Measurements from ENCODE around the gene CPS1. TPM values are rescaled to one million over a fixed set of nuclear protein-coding genes. Genes with fewer than 3 reads are reported as not detected.
A peak's percentile ranks its signal among the peaks of the same experiment; 100 is the strongest.

CPS1 gene
- total RNA-seq, 1 donor from 2014 or later, result 0.60 TPM

GRCh38 chr2:210604666-210605065 lies 48.3 kb downstream of the CPS1 start:
- no peak for DNase-seq (ENCODE audit: low read depth in 2 of 2)

- no peak for DNase-seq (ENCODE audit: low read depth in 2 of 2)
Observed at GRCh38 chr2:210606001-210606400, 49.6 kb downstream of the CPS1 start.

DNA sequence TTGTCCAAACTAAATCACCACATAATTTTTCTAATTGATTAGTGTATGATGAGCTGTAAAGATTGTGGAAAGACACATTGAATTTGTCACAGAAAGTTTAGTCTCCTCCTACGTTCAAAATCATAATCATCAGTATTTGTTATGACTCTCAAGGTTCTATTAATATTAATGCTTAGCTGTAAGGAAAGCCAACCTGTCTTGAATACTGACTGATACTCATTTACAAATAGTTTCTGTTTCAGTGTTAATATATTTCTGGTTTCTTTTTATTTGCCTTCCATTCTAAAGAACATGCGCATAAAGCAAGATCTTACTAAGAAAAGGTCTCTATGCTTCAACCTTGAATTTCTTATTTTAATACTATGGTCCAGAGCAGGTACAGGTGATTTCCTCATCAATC lies 55.1 kb downstream of the CPS1 start:
- DNase-seq (ENCODE audit: low read depth in 2 of 2), result no peak

GRCh38 chr2:210616074-210616473 lies 59.7 kb downstream of the CPS1 start:
- DNase-seq (ENCODE audit: low read depth in 2 of 2), result no peak

DNA sequence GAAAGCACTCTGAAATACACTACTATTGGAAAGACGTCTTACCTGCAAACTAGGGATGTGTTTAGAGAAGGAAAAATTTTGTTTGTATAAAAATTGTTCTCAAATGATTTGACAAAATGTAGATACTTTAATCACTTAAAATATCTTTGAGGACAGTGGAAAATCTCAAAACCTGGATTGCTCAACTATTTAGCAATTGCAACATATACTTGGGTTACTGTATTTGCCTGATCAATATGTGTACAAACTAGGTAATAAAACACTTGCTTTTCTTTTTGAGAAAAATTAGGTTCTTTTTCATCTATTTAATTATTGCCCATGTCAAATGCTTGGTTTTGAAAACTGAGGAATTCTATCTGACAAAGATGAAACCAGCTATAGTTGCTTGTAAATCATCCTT lies 60.9 kb downstream of the CPS1 start:
- DNase-seq (ENCODE audit: low read depth in 2 of 2), result no peak

DNA sequence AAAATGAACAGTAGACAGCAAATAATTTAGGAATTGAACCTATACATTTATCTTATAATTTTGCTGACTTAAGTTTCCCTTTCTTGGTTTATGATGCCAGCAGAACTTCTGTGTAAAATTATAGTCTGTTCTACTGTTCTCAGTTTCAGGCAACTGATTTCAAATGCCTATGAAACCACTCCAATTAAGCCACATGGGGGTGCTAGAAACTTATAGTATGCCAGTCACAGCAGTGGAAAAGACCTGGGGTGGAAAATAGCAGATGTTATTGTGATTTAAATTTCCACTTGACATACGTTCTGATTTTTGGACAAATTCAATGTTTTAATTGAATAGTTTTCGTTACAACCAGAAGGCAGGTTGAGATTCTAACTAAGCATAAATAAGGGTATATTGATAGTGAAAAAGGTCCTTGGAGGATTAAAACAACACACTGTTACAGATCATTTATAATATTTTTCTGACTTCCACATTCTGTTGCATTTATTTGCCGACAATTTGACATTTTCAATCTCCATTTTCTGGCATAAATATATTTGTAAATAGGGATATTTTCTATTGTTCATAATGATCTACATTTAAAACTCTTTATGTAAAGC lies 61.4 kb downstream of the CPS1 start:
- DNase-seq (ENCODE audit: low read depth in 2 of 2), result peak; percentile 24 to 64

DNA sequence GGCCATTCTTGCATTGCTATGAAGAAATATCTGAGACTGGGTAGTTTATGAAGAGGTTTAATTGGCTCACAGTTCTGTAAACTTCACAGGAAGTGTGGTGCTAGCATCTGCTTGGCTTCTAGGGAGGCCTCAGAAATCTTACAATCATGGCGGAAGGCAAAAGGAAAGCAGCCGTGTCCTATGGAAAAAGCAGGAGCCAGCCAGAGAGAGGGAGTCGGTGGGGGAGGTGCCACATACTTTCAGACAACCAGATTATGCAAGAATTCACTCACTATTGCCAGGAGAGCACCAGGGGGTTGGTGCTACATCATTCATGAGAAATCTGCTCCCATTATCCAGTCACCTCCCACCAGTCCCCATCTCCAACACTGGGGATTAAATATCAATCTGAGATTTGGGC lies 64.1 kb downstream of the CPS1 start:
- no peak for DNase-seq (ENCODE audit: low read depth in 2 of 2)

GRCh38 chr2:210623506-210623905 lies 67.1 kb downstream of the CPS1 start:
- no peak for DNase-seq (ENCODE audit: low read depth in 2 of 2)

- DNase-seq (ENCODE audit: low read depth in 2 of 2), result peak in 1 of 2 donors; percentile 27
Observed at GRCh38 chr2:210626849-210627248, 70.5 kb downstream of the CPS1 start.

- no peak for DNase-seq (ENCODE audit: low read depth in 2 of 2)
Observed at GRCh38 chr2:210630873-210631560, 74.6 kb downstream of the CPS1 start.

- no peak for DNase-seq (ENCODE audit: low read depth in 2 of 2)
Observed at GRCh38 chr2:210633699-210634098, 77.3 kb downstream of the CPS1 start.

DNA sequence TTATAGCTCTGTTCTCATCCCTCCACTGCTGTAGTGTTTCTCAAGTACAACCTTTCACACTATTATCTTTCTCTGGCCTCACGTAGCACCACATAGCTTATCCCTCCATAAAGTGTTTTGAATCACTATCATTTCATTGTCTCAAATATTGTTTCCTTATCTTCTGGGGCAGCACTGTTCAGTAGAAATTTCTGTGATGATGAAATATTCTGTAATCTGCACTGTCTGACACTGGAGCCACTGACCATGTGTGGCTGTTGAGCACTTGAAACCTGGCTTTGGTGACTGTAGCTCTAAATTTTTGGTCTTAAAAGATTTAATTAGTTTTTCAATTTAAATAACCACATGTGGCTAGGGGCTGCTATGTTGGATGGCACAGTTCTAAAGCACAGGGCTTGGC lies 78.9 kb downstream of the CPS1 start:
- no peak for DNase-seq (ENCODE audit: low read depth in 2 of 2)

DNA sequence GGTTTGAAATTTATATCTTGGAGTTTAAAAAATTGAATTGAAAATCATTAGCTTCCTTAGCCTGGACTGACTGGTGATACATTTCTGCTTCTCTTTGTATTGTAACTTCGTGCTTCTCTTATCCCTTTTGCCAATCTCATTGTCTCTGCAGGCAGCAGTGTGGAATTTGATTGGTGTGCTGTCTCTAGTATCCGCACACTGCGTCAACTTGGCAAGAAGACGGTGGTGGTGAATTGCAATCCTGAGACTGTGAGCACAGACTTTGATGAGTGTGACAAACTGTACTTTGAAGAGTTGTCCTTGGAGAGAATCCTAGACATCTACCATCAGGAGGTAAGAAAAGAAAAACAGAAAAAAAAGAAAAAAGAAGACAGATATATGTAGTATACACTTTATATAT lies 85.9 kb downstream of the CPS1 start:
- no peak for DNase-seq (ENCODE audit: low read depth in 2 of 2)

- no peak for DNase-seq (ENCODE audit: low read depth in 2 of 2)
Observed at GRCh38 chr2:210647151-210647550, 90.8 kb downstream of the CPS1 start.

DNA sequence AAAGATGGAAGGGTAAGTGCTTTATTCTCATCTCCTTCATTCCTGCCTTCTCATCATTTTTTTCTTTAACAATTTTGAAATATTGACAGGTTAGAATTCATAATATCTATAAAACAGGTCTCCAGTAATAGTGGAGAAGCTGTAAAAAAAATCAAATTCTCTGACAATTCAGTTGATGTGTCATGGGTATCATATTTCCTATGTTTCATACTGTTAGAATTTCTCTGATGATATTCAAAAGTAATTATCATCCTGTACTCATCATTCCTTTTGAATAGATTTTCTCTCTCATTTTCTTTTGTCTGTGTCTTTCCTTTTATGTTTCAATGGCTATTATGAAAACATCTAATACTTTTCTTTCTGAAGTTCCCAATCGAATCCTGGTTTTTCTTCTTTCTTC lies 97.7 kb downstream of the CPS1 start:
- DNase-seq (ENCODE audit: low read depth in 2 of 2), result no peak

DNA sequence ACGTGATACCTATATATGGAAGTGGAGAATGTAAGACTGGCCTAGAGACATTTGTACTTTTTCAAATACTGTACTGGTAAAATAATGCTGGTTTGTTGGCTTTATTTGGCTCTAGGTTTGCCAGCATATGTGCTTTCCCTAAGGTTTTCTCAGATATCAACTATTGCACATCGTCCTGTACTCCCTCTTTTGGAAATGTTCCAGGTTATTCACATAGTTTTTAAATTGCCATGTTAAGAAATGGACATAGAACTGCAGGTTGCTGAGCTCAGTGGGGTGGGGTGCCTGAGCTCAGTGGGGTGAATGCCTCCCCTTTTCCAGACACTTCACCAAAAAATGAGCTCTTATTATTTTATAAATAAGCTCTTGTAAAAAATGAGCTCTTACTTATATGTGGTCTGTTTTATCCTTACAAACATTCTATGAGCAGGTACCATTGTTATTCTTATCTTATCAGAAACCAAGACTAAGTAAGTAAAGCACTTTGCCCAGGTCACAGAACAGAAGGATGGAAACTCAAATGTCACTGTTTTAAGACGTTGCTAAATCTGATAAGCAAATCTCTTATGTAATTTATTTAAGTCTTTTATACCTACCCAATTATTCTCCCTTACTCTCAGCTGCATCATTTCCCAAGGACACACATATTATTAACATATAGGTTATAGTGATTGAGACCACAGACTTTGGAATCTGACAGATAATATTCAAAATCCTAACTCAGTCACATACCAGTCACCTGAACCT lies 99.0 kb downstream of the CPS1 start:
- DNase-seq (ENCODE audit: low read depth in 2 of 2), result no peak

DNA sequence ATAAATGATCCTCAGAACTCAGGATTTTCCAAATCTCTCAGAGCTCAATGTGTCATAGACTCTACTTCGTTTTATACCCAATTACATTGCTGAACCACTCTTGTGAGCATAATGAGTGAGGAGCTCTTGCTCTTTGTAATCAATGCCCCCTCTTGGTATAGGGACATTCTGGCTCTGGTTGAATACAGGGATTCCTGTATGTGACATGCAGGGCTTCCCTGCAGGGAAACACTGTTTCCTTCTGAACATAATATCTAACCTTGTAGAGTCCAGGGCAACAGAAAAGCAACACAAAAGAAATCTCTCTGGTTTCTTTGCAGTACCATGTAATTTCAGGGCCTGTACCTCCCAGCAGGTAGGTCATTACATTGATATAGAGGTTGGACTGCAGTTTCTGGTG lies 101.5 kb downstream of the CPS1 start:
- DNase-seq (ENCODE audit: low read depth in 2 of 2), result no peak

DNA sequence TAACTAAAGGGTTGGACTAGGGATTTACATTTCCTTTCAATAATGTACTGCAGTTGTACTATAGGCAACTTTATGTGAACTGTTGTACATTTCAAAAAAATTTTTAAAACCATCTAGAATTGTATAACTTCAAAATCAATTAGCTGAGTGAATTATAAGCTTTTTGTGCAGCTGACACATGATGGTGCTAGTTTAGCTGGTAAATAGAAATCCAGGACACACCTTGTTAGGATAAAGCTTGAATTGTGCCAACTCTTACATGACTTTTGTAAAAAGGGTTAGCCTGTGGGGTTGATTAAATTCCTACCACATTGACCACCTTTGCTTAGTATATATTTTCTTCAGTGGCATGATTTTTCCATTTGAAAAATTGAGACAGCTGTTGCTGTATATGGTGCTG lies 104.4 kb downstream of the CPS1 start:
- DNase-seq (ENCODE audit: low read depth in 2 of 2), result no peak

DNA sequence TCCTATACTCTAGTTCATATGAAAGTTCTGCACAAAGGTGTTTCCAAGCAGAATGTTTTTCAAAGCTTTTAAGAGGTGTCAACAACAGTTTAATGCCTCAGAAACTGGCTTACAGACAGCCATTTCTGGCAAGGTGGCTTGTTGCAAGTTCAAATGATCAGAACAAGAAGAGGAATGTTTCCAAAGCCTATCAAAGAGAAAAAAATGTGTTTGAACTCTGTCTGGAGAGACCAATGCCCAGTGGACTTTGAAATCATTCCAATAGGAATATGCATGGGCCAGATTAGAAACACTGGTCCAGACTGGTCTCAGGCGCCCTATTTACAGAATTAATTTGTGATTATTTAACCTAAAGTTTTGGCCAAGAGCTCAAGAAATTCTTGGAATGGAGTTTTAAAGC lies 106.2 kb downstream of the CPS1 start:
- DNase-seq (ENCODE audit: low read depth in 2 of 2), result no peak

DNA sequence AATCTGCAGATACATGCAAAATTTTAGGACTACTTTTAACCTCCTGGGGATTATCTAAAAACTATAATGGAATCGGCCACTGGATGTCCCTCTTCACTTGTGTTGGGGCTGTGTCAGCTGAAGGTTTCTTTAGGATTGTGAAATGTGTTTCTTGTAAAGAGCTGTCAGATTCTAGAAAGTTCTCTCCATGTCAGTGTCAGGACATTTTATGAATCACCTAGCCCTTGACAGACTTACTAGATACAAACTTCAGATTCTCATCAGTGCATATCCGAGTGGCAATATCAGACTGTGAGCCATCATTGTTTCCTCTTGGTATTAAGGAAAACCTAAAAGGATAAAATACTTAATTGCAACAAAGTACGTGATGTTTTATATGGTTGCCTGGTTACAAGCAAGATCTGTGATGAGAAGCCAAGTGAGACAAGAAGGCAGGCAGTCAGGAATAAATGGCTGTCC lies 107.3 kb downstream of the CPS1 start:
- DNase-seq (ENCODE audit: low read depth in 2 of 2), result peak in 1 of 2 donors; percentile 2

DNA sequence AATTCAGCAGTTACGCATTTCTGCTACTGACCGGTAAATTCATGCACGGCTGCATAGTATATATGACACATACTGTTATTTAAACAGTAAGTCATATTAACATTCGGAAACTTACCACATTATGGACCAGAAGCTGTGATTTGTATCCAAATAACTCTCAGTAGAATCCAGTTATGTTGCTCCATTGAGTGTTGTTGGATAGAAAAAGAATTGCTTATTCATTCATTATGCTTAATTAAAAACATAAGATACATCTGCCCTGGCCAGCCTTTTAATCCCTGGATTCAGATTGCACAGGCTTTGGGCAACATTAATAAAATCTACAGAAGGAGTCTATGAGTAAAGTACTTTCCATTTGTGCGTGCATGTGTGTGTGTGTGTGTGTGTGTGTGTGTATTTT lies 111.3 kb downstream of the CPS1 start:
- DNase-seq (ENCODE audit: low read depth in 2 of 2), result no peak

DNA sequence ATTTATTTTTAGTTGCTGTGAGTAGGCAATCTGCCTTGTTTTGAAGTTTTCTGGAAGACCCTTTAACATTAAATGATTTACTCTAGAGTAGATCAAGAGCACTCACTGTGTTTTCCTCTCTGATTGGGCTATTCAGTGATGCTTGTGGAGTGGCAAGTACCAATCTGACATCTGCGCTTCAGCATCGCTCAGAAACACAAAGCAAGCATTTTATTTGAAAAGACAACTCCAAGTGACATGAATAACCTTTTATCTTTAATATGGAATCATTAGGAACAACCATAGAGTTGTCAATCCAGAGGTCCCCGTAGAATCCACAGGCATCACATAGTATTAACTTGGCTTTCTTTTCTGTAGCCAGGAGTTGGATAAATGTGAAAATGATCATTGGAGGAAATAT lies 114.7 kb downstream of the CPS1 start:
- DNase-seq (ENCODE audit: low read depth in 2 of 2), result no peak

GRCh38 chr2:210673117-210673516 lies 116.7 kb downstream of the CPS1 start:
- no peak for DNase-seq (ENCODE audit: low read depth in 2 of 2)

Measured in lung microvascular endothelial cell (primary cell).